Tibial artery (tissue), 4 donors: ENCODE measurements around the gene CCDC60.

Experiments
- DNase-seq, 2 donors: peaks; one replicate each; pipeline ENCODE4 v3.0.0-alpha.2; 2019
- H3K27ac ChIP-seq, 2 donors: fragments of 200-600 bp; sonication (generic) in 1 of 2; 1 replicate in 1 of 2; 2 replicates in 1 of 2; pipeline ENCODE4 v1.5.1; 2018 to 2019; ENCODE audit warnings: mild to moderate bottlenecking in 1 of 2
- H3K27me3 ChIP-seq, 2 donors: fragments of 200-600 bp; sonication (generic) in 1 of 2; one replicate each; pipeline versions ENCODE4 v1.5.1 to v1.6.0; 2016 to 2019
- H3K36me3 ChIP-seq, 3 donors: fragments of 200-600 bp; sonication (generic) in 2 of 3; one replicate each; pipeline ENCODE4 v1.5.1; 2016 to 2019; ENCODE audit warnings: mild to moderate bottlenecking in 2 of 3
- H3K4me1 ChIP-seq, 4 donors: fragments of 200-600 bp; sonication (generic) in 2 of 4; 1 replicate in 3 of 4; 2 replicates in 1 of 4; pipeline ENCODE4 v1.5.1; 2016 to 2019
- H3K4me3 ChIP-seq, 2 donors: fragments of 200-600 bp; sonication (generic) in 1 of 2; 1 replicate in 1 of 2; 2 replicates in 1 of 2; pipeline ENCODE4 v1.5.1; 2018 to 2019; ENCODE audit warnings: mild to moderate bottlenecking in 2 of 2
- H3K9me3 ChIP-seq, 3 donors: fragments of 200-600 bp; sonication (generic) in 1 of 3; one replicate each; pipeline ENCODE4 v1.5.1; 2016 to 2019
- intact Hi-C: fragments of 100-400 bp; cut with DNase I; formaldehyde crosslinking; loops from one replicate; pipeline ENCODE4 v1.15.0; 2023; ENCODE audit warnings: low total_unique reads
- TF ChIP-seq, protein P1 (sequence below), 2 experiments: fragments of 200-600 bp in 1 of 2; fragments of 450-650 bp in 1 of 2; IDR thresholded peaks; one replicate each; pipeline ENCODE4 v1.5.1; 2017 to 2019; ENCODE audit warnings: antibody characterized with exemption in 2 of 2, mild to moderate bottlenecking in 1 of 2, moderate library complexity in 1 of 2

The CCDC60 gene

DNA sequence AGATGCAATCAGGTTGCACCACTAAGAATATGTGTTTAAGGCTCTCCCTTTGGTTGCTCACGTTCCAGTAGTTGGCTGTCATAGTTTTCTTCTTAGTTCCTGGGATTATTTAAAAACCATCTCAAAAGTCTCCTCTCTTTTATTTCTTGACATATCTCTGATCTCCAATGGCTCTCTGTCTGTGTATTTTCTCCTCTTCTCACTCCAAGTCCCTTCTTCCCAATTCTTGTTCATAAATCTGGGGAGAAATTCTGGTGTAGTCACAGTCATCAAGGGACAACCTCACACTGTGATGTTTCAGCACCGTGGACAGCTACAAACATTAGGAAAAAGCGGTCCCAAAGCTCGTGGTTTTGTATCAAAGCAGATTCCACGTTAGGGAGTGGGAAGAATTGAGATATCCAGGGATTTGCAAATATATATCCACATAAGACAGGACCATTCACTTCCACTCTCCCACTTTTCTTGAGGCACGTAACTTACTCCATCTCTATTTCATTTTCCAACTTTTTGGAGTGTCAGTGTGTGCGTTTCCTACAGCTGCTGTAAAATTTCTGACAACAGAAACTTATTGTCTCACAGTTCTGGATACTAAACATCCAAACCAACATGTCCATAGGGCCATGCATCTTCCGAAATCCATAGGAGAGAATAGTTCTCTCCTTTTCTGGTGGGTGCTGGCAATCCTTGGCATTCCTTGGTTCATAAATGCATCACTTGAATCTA, 178.4 kb downstream of the CCDC60 start:
- intact Hi-C loops = no loop called here
- Histone ChIP-seq H3K36me3 (no peaks in the 10 kb centered on the region), H3K4me1 (no peaks in the 10 kb centered on the region), H3K9me3 (no peaks in the 10 kb centered on the region), H3K4me3 (no peak overlapping the region), H3K27me3 (no peaks in the 10 kb centered on the region), H3K27ac (no peak overlapping the region)
- TF ChIP-seq, protein P1, sequence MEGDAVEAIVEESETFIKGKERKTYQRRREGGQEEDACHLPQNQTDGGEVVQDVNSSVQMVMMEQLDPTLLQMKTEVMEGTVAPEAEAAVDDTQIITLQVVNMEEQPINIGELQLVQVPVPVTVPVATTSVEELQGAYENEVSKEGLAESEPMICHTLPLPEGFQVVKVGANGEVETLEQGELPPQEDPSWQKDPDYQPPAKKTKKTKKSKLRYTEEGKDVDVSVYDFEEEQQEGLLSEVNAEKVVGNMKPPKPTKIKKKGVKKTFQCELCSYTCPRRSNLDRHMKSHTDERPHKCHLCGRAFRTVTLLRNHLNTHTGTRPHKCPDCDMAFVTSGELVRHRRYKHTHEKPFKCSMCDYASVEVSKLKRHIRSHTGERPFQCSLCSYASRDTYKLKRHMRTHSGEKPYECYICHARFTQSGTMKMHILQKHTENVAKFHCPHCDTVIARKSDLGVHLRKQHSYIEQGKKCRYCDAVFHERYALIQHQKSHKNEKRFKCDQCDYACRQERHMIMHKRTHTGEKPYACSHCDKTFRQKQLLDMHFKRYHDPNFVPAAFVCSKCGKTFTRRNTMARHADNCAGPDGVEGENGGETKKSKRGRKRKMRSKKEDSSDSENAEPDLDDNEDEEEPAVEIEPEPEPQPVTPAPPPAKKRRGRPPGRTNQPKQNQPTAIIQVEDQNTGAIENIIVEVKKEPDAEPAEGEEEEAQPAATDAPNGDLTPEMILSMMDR (IDR thresholded peaks at IDR 0.05) = no peak
- DNase-seq = no peak

DNA sequence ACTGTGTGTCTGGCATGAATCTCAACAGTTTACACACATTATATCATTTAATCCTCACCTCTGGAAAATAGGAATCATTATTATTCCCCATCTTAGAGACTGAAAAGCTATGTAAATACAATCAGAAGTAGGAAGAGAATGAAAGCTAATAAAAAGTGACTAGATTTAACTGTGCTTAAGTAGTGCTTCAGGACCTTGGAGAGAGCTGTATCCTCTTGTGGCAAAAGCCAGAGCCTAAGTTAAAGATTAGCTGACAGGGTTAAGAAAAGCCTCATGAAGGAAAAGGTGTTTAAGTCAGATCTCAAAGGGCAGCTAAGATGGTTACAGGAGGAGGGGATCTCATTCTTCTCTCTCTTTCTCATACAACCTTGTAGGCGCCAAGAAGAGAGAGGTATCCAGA, 193.7 kb downstream of the CCDC60 start:
- no peak for DNase-seq

DNA sequence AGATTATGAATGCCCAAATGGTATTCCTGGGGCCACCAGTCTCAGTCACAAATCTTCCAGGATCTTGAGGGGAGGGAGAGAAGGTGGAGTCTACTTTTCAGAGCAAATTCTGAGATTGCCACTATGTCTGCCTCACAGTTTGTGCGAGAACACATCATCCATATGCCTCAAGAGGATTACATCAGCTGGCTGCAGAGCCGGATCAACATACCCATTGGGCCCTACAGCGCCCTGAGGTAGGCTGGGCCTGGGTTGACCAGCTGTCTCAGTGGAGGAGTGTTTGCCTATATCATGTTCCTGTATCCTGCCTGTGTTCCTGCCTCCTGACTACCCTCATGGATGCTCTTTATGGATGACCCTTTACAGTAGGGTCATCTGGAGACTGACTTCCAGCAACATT, 205.9 kb downstream of the CCDC60 start:
- no peaks in the 10 kb centered on the region for H3K9me3 ChIP-seq
- intact Hi-C loops = no loop called here
- no peak for DNase-seq
- no peaks in the 10 kb centered on the region for H3K27me3 ChIP-seq
- H3K4me1 ChIP-seq = no peaks in the 10 kb centered on the region
- TF ChIP-seq, protein P1 (IDR thresholded peaks at IDR 0.05) = no peak
- no peak overlapping the region for H3K4me3 ChIP-seq
- no peak overlapping the region for H3K27ac ChIP-seq
- no peaks in the 10 kb centered on the region for H3K36me3 ChIP-seq

More for the DNA sequence above, 193.7 kb downstream of the CCDC60 start:
- Histone ChIP-seq H3K4me1 (no peaks in the 10 kb centered on the region), H3K9me3 (no peaks in the 10 kb centered on the region), H3K27me3 (no peaks in the 10 kb centered on the region), H3K27ac (no peak overlapping the region), H3K4me3 (no peak overlapping the region), H3K36me3 (no peaks in the 10 kb centered on the region)
- intact Hi-C loops = no loop called here
- TF ChIP-seq, protein P1 (IDR thresholded peaks at IDR 0.05) = no peak

DNA sequence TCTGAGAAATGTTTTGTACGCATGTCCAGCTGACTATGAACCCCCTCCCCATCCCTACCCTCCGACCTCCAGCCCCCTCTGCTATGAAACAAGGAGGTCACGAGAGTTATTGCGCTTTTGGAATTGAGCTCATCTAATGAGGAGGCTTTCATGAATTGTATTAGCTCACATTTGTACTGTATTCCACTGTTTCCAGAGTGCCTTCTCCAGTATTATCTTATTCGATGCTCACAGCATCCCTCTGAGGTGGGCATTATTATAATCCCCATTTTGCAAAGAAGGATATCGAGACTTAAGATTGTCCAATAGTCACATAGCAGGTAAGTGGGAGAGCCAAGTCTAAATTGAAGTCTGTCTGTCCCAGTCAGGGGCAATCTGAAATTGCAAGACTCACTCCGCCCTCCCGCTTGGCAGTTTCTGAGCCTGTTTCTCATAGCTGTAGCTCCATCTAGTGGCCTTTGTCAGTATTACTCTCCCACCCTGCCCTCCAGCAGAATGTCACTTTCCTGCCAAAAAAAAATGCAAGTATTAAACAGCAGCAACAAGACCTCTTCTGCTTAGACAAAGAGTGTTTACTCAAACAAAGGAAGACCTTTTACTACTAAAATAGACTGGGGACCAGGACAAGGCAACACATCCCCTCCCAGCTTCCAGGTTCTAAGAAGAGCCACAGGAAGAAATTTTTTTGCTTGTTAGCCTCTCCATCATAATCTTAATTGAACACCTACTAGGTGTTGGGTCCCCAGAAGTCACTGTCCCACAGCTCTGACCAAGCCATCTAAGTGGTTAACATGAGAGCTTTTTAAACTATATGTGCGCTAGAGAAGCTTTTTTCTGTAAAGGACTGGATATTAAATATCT, 210.5 kb downstream of the CCDC60 start:
- peak; percentile 50 to 66 for DNase-seq
- Histone ChIP-seq H3K27me3 (no peaks in the 10 kb centered on the region), H3K36me3 (no peaks in the 10 kb centered on the region), H3K27ac (no peak overlapping the region), H3K9me3 (no peaks in the 10 kb centered on the region), H3K4me3 (no peak overlapping the region), H3K4me1 (no peaks in the 10 kb centered on the region)
- TF ChIP-seq, protein P1 (IDR thresholded peaks at IDR 0.05) = peak; percentile 64 to 72
- intact Hi-C loops = no loop called here

DNA sequence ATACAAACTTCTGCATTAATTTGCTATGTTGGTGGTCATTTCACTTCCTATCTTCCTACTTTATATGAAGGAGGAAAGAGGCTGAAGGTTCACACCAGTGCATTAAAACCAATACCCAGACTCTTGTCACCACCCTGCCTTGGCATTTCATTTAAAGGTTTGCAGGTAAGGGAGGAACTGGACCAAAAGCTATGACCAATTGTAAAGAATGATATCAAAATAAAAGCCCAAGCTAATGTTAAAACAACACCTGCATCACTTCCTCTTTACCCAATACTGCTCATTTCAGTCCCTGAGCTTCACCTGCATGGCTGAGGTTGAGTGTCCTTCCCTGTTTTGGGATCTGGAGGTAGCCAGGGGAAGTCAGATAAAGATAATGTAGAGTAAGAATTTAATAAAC, 211.8 kb downstream of the CCDC60 start:
- Histone ChIP-seq H3K27me3 (no peaks in the 10 kb centered on the region), H3K9me3 (no peaks in the 10 kb centered on the region), H3K4me3 (no peak overlapping the region), H3K36me3 (no peaks in the 10 kb centered on the region), H3K4me1 (no peaks in the 10 kb centered on the region), H3K27ac (no peak overlapping the region)
- DNase-seq = no peak
- intact Hi-C loops = no loop called here
- TF ChIP-seq, protein P1 (IDR thresholded peaks at IDR 0.05) = no peak
